Measurements from ENCODE around the gene PNPLA7.
"Not testable (repeated sequence)": the region's sequence is repeated elsewhere in the genome, so short reads cannot be mapped to it uniquely, and the experiment has no call there.

Gene PNPLA7

DNA sequence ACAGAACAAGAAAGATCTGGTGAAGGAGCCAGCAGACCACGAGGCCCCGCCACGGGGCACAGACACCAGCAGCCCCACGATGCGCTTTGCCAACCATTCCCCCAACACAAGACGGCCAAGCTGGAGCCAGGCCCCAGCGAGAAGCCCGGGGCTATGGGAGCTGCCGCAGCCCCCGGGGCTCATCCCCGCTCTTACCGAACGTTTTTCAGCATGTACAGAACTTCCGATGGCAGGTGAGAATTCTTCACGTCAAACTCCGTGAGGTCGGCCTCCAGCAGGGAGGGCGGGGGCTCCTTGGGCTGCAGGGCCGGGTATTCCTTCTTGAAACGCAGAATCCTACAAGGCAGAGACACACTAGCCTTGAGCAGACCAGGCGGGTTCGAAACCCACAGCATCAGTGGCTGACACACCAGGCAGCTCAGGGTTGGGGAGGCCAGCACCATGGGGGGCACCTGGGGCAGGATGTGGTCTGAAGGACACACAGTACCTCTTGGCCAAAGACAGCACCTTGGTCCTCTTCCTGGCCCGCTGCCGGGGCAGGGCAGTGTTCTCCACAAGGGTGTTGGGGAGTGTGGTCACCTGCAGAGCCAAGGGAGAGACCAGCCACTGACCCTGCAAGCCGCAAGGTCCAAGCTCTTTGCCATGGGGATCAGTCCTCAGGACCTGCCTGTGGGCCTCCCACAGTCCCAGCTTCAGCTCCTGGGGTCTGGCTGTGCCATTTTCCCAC lies 6.8 kb downstream of the PNPLA7 start:
- DNase-seq (ENCODE audit: low read depth, low spot score): no peak

- DNase-seq (ENCODE audit: low read depth, low spot score): no peak
These were observed 7.7 kb downstream of the PNPLA7 start for GRCh38 chr9:137542486-137542885.

DNA sequence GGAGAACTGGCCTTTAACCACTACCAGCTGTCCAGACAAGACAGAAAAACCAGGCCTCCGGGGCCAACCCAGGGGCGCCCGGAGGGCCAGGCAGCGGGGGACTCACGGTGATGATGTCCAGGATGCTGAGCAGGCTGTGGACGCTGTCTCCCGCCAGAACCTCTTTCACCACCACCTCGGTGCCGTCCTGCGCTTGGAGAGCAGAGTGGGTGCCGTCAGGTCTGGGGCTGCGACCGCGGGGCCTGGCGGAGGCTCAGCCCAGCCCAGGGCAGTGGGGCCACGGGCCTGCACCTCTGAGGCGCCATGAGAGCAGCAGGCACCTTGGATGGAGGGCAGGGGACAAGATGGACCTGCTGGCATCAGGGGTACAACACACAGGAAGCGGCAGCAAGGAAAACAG lies 9.7 kb downstream of the PNPLA7 start:
- no peak for DNase-seq (ENCODE audit: low read depth, low spot score)

DNA sequence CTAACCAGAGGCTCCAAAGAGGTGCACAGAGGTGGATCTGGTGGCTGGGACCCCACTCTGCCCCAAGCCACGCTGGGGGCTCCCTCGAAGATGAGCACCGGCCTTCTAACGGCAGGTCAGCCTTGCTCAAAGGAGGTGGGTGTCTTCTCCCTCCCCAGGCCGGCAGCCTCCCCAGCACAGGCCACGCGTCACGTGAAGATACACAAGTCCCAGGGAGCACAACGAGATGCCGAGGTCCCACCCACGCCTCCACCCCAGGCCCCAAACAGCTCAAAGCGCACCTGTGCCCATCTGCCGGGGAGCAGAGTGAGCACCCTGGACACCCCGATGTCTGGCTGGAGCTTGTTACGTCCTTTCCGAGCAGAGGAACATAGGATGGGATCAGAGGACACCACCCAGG lies 12.1 kb downstream of the PNPLA7 start:
- DNase-seq (ENCODE audit: low read depth, low spot score): no peak

GRCh38 chr9:137536594-137537131 lies 13.5 kb downstream of the PNPLA7 start:
- not testable (repeated sequence) for DNase-seq (ENCODE audit: low read depth, low spot score)

DNA sequence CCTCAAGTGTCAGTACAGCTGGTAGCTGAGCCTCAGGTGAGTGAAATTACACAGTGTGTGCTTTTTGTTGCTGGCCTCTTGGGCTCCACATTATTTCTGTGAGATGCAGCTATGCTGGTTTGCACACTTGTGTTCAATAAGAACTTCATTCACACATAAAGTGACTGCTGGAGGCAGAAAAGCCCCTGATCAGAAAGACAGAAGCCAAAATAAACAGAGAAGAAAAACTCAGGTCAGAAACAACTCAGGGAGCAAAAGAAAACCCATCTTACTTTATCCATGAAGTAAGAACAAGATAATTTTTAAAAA lies 15.1 kb downstream of the PNPLA7 start:
- DNase-seq (ENCODE audit: low read depth, low spot score): no peak

DNA sequence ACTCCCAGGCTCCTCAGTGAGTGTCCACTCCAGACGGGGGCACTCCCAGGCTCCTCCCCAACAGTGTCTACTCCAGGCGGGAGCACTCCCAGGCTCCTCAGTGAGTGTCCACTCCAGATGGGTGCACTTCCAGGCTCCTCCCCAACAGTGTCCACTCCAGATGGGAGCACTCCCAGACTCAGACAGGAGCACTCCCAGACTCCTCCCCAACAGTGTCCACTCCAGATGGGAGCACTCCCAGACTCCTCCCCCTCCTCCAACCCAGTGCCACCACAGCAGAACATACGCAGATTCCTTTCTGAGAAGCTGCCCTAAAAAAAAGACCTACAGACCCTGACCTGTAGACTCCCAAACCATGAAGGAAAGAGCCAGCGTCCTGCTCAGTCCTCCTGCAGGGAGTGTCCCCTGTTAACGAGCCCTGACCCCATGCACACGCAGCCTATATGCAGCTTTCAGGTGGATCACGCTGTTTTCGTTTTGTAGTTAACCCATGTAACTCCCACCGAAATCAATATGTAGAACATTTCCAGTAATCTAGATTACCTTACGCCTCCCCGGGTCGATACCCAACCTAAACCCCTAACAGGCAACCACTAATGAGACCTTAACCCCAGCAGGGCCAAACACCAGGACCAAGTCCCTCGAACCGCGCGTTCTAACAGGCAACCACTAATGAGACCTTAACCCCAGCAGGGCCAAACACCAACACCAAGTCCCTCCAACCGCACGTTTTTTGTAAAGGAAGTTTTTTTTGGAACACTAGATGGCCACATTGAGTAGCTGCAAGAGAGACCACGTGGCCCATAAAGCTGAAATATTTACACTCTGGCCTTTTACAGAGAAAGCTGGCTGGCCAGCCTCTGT lies 15.7 kb downstream of the PNPLA7 start:
- DNase-seq (ENCODE audit: low read depth, low spot score): no peak

GRCh38 chr9:137532891-137533468 lies 17.2 kb downstream of the PNPLA7 start:
- DNase-seq (ENCODE audit: low read depth, low spot score): not testable (repeated sequence)

- DNase-seq (ENCODE audit: low read depth, low spot score): no peak
These were observed 19.0 kb downstream of the PNPLA7 start for GRCh38 chr9:137531099-137531765.

DNA sequence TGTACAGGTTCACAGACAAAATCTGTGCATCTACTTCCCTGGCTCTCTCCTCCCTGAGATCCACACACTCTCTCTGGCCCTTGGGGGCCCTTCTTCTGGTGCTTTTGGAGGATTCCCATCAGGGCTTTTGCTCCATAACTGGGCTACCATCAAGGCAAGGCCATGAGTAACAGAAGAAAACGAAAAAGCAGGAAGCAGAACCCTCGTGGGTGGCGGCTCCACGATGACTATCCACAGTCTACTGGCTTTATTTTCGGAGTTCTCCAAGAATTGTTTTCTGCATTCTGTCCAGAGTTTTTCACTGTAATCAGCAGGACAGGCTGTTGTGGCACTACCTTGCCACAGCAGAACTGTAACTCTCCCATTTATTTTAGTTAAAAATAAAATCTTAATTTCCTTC lies 19.9 kb downstream of the PNPLA7 start:
- no peak for DNase-seq (ENCODE audit: low read depth, low spot score)

- no peak for DNase-seq (ENCODE audit: low read depth, low spot score)
These were observed 25.3 kb downstream of the PNPLA7 start for GRCh38 chr9:137524981-137525317.

DNA sequence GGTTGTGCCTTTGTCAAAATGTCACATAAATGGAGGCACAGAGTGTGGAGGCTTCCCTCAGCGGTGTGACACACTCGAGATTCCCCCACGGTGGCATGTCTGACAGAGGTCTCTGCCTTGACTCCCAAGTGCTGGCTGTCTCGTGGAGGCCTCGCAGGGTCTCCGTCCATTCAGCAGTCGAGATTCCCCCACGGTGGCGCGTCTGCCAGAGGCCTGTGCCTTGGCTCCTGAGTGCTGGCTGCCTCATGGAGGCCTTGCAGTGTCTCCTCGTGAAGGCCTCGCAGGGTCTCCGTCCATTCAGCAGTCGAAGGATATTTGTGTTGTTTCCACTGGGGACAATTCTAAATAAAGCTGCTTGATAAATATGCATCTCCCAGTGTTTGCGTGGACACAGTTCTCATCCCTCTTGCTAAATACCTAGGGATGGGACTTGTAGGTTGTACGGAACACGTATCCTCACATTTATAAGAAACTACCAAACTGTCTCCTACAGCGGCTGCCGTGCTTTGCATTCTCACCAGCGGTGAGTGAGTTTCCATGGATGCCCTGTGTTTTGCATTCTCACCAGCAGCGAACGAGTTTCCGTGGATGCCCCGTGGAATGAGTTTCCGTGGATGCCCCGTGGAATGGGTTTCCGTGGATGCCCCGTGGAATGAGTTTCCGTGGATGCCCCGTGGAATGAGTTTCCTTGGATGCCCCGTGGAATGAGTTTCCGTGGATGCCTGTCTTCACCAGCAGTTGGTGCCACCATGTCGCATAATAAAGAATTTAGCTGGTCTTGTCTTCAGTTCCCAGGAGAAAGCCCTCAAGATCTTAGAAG lies 25.8 kb downstream of the PNPLA7 start:
- DNase-seq (ENCODE audit: low read depth, low spot score): no peak

DNA sequence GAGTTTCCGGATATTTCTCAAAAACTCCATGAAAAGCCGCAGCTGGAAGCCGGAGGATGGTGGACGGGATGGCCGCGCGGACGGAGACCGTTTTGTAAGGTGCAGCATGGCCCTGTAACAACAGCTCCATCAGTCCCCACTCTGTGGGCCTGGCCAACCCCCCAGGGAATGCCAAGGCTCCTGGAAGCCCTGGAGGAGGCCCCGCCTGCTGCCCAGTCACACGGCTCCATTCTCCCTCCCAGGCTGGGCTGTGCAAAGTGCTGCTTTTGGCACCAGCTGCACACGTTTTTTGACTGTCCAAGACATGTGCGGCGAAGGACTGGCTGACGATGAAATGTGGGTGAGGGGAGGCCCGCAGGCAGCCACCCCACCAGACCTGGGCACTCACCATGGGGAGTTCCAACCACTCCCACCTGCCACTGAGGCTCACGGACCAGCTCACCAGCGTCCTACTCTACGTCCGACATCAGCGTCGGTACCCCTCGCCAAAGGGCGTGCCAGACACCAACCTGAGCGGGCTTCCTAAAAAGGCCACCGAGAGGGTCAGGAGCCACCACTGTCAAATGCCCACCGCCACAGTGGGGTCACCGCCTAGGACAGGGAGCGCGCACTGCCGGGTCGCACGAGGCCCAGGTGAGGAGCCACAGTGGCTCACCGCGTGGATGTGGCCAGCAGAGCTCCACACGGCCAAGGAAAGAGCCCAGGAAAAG lies 27.3 kb downstream of the PNPLA7 start:
- no peak for DNase-seq (ENCODE audit: low read depth, low spot score)

GRCh38 chr9:137521405-137521985 lies 28.7 kb downstream of the PNPLA7 start:
- DNase-seq (ENCODE audit: low read depth, low spot score): no peak

- no peak for DNase-seq (ENCODE audit: low read depth, low spot score)
These were observed 29.4 kb downstream of the PNPLA7 start for GRCh38 chr9:137520614-137521404.

GRCh38 chr9:137519553-137519952 lies 30.6 kb downstream of the PNPLA7 start:
- DNase-seq (ENCODE audit: low read depth, low spot score): no peak

DNA sequence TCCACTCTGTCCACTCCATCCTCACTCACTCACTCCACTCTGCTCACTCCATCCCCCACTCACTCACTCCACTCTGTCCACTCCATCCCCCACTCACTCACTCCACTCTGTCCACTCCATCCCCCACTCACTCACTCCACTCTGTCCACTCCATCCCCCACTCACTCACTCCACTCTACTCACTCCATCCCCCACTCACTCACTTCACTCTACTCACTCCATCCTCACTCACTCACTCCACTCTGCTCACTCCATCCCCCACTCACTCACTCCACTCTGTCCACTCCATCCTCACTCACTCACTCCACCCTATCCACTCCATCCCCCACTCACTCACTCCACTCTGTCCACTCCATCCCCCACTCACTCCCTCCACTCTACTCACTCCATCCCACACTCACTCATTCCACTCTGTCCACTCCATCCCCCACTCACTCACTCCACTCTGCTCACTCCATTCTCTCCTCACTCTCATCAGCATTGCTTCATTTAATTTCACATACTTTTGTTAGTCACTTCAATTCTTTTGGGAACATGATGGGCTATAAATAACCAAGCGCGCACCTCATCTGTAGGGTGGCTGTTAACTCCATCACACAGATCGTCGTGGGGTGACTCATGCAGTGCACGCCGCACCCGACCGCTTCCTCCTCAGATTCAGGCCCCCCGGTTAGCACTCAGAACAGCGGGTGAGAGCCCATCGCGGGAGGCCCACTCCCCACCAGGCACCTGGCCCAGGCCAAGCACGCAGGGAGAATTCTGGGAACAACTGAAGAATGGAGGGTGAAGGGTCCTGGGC lies 31.3 kb downstream of the PNPLA7 start:
- DNase-seq (ENCODE audit: low read depth, low spot score): not testable (repeated sequence)

DNA sequence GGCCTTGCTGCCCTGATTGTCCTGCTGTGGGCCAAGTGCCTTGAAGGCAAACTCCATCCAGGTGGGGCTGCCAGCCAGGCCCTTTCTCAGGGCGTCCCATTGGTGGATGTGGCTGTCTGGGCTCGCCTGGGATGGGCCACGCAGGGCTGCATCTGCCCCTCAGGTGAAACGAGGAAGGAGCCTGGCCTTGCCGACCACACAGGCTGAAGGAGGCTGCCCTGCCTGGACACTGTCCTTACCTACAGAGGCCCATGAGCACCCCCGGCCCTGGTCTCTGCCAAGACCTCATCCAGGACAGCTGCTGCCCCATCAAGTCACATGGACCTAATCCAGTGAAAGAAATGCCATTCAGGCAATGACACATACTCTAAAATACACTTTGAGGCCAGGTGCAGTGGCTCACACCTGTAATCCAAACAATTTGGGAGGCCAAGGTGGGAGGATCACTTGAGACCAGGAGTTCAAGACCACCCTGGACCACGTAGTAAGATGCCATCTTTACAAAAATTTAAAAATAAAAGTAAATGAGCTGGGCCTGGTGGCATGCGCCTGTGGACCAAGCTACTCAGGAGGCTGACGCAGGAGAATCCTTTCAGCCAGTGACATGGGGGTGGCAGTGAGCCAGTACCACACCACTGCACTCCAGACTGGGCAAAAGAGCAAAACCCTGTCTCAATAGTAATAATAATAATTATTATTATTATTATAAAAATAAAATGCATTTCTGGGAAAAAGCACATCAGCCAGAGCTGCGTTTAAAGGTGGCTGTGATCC lies 33.9 kb downstream of the PNPLA7 start:
- DNase-seq (ENCODE audit: low read depth, low spot score): no peak

Data from smooth muscle cell of the brain vasculature (primary cell).